Right renal pelvis (tissue), 4 donors: Measurements from ENCODE around the gene HIVEP2. TPM values are rescaled to one million over a fixed set of nuclear protein-coding genes. Genes with fewer than 3 reads are reported as not detected.

Source experiments
- DNase-seq, 4 donors: peaks; one replicate each; pipeline ENCODE4 v3.0.0-alpha.2; 2013; ENCODE audit warnings: low read depth in 4 of 4, low spot score in 3 of 4, missing footprints in 1 of 4
- polyA plus RNA-seq, 4 donors: library from polyadenylated mRNA; unstranded; fragments of 120-200 nt; gene quantifications; one replicate each; pipeline ENCODE4 v1.2.1, GENCODE V29; 2013; ENCODE audit not compliant: insufficient read length in 4 of 4

HIVEP2 gene
- polyA plus RNA-seq, 4 donors = 12.7 to 13.9 (median 13.2) TPM

DNA sequence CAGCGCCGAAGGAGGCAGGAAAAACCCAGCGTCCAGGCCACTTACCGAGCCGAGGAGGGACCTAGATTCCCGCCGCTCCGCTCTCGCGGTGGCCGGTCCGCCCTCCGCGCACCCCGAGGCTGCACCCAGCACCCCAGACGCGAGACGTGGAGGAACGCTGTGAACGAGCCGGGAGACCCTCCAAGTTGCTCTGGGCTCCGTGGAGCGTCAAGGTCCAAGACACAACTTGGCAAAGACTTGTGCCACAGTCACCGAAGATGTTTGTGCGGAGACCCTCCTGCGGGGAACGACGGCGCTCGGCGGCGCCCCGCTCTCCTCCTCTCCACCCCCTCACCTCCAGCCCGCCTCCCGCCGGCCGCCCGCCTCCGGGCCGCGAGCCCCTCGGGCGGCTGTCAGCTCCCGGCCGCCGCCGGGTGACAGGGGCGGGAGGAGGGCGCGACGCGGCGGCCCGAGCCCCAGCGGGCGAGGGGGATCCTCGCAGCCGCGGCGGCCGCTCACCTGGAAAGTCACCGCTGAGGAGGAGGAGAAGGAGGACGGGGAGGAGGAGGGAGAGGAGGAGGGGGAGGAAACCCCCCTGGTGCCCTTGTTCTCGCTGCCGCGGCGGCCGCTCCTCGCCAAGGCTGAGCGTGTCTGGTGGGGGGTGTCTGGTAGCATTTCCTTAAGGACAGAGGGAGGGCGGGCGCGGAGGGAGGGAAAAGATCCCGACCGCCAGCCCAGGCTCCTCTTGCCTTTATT, 637 bp upstream of the HIVEP2 start:
- peak; percentile 25 to 61 (median 51) for DNase-seq

DNA sequence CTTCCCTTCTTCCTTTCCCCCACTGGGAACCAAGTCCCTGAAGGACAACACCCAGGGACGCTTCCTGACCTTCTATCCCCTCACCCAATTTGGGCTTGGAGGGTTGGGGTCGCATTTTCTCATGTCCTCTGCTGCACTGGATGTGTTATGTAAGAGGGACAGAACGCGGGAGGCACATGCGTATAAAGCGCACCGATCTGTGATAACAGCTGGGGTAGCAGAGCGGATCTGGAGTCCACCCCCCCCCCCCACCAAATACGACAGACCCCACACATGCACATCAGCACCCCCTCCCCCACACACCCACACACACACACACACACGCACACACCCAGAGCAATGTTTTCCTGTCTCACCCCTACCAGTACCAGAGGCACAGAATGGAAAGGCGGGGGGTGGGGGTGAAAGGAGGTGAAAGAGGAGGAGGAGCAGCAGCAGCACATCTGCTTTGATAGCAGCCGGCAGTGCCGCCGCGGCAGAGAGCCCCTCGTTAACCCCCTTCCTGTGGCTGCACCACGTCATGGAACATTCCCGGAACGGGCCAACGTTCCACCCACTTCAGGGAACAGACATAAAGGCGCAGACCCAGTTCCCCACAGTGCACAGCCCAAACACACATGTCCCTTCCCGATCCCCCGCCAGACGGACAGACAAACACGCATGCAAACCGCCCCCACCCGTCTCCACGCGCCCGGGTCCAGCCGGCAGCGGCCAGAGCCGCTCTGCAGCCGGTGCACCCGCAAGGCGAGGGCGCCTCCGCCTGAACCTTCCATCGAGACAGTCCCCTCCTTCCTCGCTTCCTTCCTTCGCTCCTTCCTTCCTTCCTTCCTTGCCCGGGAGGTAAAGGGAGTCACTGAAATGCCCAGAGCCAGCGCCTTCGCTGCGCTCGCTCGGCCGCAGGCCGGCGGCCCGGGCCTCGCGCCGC, 590 bp downstream of the HIVEP2 start:
- peak; percentile 72 to 85 (median 76) for DNase-seq

DNA sequence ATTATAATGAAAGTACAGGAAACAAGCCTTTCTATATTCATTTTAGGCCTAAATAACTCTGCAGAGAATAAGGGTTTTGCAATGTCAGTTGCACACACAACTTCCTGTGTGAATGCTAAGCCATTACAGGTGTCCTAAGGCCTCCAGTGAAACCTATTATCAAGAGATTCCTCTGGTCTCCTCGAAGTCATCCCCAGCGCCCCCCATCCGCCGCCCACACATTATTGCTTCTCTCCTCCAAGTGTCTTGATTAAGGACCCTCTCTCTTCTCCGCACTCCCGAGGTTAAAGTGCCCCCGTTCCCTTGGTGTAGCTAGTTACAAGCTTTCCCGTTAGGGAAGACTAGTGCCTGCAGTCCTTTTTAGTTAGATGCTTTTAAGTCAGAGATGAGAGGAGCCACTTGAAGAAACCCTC, 1.3 kb downstream of the HIVEP2 start:
- no peak for DNase-seq

DNA sequence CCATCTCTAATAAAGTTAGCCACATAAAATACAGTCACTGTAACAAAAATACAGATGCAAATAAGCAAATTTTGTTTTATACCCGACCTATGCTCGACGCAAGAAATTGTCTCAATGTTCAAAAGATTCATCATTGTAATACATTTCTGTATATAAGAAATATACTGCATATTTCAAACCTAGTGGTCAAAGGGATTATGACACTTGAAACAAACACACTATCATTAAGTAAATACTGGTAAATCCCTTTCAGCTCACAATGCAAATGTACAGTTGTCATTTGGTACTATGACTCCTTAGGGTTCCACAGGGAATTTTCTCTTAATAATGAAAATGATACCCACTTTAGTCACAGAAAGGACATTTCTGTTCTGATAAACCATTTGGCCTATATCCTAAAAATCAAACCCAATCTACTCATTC, 2.2 kb downstream of the HIVEP2 start:
- DNase-seq = no peak

DNA sequence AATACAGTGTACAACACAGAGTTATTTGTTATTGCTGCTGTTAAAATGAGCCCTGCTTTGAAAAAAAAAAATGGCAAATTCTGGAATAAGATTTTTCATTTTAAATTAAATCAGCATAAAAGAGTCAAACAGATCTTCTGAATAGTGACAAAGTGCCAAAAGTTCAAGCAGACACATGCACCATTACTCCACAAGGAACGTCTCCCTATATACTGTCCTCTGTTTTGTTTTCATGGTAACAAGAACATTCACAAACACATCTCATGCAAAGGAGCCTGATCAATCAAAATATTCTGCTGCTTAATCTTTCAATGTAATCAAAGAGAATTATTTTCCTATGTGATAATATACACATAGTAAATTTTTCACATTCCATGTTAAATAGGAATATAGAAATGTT, 2.7 kb downstream of the HIVEP2 start:
- no peak for DNase-seq

DNA sequence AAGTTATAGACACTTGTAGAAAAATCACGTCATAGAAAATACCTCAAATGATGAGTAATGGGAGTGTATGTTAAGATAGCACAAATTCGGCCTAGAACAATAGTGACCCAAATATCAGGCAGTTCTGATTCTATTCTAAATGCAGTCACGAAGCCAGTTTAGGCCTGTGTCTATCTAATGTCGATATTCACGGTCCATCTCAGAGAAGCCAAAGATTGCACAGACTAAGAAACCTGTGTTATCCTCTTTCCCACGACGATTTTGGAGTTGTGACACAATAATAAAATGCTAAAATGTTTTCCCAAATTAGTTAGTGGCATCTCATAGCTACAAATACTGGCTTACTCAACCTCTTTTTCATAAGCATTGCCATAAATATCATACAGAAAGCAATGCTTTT, 4.0 kb downstream of the HIVEP2 start:
- DNase-seq = no peak

DNA sequence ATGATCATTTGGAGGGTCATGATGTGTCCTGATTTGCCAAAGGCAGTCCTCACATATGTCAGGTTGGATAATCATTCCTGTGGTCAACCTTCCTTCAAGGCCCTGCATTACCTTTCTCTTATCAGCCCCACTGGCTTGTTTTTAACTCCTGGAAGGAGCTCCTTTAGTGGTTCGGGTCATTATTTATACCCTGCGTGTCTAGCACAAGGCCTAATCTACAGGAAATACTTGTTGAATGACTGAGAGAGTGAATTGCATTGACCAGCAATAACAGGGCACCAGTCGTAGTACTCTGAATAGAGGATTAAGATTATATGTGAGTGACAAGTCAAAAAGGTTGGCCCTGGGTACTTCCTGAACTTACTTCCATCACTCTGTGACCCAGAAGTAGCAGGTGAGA, 4.5 kb downstream of the HIVEP2 start:
- no peak for DNase-seq

DNA sequence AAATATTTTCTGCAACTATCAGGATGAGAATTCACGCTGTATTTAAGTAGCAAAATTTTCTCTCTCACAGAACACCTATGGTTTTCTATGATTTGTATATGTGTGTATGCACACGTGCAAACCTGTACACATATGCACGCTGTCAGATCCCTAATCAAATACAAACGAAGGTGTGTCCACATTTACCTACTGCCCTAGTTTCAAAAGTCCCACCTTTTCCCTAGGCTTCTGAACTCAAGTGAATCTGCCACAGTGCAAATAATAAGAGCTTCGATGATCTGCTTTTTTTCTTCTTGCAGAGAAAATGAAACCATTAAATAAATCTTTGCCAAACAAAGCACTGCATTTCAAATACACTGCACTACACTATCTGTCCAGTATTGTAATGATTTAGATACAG, 6.5 kb downstream of the HIVEP2 start:
- no peak for DNase-seq

DNA sequence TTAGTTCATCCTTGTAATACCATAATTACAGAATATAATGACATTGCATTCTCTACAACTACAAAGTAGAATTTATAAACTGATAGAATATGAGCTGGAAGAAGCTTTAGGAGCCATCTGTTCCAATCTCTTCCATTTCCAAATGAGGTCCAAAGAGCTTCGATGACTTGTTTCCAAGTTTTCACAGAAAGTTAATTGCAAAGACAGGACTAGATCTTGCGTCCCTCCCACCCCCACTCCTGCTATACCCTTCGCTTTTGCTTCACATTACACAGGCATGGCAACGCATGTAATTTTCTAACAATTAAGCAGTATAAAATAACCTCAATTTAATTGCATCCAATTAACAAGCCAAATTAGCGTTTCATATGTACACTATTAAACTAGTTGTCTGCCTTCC, 7.0 kb downstream of the HIVEP2 start:
- DNase-seq = no peak

DNA sequence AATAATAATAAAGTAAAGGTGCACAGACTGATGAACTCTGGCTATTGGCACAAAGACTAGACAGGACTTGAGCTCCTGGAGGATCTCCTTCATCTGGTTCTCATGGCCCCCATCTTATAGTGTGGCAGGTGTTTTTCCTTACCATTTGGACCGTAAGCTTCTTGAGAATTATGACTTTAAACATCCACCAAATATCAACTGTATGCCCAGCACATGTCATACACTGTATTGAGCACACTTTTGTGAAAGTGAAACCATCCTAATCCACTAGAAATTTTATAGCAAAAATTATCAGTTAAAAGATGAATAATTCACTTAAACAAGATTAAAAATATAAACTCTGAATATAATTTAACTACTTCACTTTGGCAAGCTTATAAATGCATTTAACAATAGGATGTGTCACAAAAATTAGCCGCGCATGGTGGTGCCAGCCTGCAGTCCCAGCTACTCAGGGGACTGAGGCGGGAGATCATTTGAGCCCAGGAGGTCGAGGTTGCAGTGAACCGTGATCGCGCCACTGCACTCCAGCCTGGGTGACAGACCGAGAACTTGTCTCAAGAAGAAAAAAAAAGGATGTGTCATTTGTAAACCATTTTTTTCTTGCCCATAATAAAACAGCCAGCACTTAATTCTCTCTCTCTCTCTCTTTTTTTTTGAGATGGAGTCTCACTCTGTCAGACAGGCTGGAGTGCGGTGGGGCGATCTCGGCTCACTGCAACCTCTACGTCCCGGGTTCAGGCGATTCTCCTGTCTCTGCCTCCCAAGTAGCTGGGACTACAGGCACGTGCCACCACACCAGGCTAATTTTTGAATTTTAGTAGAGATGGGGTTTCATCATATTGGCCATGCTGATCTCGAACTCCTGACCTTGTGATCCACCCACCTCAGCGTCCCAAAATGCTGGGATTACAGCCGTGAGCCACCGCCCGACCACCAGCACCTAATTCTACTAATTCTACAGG, 9.1 kb downstream of the HIVEP2 start:
- DNase-seq = no peak

DNA sequence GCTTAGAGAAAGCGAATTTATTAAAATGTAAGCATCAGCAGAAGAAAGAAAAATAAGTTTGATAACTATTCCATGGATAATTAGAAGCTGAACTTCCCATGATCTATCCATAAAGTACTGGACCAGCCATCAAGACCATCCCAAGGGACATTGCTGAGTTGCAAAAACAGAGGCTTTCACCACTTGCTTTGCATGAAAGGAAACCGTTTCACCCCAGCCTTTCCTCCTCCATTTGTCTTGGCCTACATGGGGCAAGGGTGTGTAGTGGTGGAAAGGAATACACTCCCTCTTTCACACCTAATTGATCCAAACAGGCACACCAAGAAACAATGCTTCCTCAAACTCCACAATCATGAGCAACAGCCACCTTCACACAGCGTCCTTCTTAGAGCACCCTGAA, 10.4 kb downstream of the HIVEP2 start:
- DNase-seq = no peak

DNA sequence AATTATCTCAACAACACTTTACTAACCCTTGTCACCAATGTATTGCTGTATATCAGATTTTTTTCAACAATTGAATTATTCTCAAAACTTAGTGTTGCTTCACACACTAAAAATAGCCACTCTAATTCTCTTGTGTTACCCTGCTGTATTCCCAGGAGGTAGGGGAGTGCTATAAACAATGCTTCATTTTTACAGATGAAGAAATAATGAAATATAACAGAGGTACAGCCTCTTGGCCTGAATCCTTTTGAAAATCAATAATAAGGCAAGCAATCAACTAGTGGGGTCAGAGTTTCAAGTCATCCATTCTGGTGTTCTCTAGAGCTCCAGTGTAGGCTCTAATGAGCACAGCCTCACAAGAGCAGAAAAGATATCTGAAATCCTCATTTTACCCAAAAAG, 10.9 kb downstream of the HIVEP2 start:
- no peak for DNase-seq

DNA sequence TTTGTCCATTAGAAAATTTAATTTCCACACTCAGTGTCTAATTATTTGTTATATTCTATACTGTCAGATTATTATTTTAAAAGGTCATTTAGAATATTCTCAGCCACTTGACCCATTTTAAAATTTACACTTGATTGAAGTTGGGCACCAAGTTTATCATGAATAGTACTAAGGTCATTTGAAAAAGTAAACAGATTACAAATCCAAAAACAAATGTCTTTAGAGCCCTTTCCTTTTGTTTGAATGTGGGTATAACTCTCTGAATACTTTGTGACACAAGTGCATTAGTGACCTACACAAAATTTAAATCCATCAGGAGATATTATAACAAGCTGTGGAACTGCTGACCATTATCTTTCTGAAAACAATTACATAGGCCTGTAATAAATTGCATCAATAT, 11.3 kb downstream of the HIVEP2 start:
- no peak for DNase-seq

DNA sequence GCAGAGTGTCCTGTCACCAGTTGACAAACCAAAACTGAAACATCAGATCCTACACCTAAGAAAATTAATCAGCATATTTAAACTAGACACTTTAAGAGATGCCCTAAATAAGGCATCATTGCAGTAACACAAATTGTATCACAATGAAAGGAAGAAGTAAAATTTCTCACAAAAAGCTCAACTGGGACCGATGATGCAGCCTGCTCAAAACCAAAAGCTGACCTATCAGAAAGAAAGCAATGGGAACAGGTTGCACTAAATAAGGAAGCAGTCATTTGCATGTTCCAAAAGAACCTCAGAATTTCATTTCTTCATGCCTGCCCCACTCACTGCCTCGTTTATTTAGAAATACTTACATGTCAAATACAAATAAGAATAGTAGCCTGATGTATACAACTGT, 12.1 kb downstream of the HIVEP2 start:
- DNase-seq = no peak

DNA sequence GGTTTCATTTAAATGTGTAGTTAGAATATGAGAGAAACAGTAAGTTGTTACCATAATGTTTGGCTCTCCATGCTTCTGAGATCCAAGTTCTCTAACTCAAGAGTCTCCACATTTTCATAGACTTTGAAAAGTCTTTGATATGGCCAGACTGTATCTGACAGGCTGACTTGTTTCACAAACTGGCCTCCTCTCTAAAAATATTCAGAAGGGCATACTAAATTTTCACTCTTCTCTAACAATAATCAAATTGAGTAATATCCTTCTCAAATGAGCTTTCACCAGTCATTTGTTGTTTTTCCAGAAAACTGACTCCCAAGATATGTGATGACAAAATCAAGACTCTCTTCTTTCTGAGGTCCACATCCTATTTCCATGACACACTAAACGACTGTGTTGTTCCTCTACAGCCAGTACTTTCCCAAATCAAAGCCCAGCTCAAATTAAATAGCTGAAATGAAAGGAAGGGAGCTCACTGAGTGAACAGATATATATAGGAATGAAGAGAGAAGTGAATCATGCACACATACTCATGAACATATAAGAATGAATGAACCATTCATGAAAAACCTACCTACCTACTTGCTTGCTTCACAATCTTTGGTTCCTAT, 15.1 kb downstream of the HIVEP2 start:
- no peak for DNase-seq

DNA sequence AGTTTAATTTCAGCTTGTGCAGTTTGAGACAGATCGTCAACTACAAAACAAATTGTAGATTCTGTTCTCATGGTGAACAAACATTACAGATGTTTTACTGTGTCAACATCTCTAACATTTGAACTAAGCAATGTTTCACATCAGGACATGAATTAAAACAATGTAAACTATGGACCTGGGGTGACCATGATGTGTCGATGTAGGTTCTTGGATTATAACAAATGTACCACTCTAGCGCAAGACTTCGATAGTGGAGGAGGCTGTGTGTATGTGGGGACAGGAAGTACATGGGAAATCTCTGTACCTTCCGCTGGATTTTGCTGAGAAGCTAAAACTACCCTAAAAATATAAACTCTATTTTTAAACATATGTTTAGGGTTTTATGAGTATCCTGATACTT, 17.1 kb downstream of the HIVEP2 start:
- no peak for DNase-seq

DNA sequence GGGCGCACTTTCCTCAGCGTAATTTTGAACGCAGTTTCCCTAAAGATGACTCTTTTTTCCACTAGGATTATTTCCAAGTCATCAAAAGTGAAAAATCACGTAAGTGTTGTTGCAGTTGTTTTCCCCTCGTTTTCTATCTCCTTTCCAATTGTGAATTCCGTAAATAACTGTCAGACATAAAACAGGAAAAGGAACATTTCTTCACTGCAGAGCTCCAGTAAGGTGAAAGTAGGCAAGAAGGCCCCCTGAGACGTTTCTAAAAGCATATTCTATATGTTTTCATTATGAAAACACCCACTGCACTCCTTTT, 17.8 kb downstream of the HIVEP2 start:
- peak in 1 of 4 donors; percentile 11 for DNase-seq

DNA sequence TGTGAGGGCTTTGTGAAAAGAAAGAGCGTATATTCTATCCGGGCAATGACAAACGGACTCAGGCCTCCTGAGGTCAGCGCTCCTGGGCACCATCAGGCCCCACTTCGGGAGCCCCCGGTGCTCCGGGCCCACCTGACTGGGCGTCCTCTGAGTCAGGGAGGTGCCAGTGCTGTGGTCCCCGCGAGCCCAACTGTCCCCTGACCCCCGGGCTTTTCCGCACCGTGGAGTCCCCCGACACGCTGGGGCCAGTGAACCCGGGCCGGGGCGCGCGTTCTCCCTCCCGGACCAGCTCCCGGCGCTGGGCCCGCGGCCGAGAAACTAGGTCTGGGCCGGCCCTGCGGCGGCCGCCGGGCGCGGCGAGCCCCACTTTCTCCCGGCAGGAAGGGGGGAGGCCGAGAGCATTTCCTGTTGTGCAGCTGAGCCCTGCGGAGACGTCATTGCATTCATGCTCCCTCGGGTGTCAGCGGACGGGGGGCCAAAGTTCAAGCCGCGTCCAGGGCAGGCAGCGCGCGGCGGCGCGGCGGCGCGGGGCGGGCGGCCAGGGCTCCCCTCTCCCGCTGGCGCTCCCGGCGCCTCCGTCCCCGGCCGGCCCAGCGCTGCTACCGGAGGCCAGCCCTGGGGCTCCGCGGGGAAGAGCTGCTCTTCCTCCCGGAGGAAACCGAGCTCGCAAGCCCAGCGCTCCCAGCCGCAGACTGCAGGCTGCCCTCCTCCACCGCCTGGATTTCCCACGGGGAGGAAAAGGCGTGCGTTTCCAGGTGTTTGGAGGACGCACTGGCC, 18.3 kb downstream of the HIVEP2 start:
- DNase-seq = peak; percentile 57 to 69 (median 64)

DNA sequence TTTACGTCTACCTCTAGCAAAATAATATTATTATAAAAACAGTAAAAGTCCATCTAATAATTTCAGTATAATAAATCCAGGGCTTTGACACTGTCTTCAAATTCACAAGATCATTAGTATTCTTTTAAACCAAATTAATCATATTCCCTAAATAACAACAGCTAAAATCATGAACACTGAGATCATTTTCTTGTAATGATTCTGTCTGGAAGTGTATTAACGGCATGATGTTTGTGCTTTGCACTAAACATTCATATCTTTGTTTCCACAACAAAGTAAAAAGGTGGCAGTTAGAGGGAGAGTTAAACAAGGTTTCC, 18.8 kb downstream of the HIVEP2 start:
- no peak for DNase-seq

DNA sequence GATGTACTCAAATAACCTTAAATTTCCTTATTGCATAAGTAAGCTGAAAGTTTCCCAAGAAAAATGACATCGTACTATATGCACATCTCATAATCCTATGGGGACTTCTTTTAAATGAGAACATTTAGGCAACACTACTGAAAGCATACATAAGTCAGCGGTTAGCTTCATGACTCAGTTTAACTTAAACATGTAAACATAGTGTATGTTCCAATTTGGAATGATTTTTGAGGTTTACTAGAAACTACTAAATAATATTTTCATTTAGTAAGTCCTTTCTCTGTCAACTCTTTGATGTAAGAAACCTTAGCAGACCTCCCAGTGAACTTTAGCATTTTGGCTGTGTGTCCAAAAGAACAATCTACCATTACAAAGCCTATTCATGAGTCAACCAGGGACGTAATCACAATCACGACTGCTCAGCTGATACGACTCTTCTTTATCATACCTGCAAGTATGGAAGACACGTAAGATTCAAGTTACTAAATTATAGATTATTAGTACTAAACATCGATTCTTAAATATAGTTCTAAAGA, 19.3 kb downstream of the HIVEP2 start:
- DNase-seq = no peak
